Kidney (tissue), 14 donors: ENCODE data around the gene BLOC1S1. TPM values are rescaled to one million over a fixed set of nuclear protein-coding genes. Genes with fewer than 3 reads are reported as not detected.

Experiments
- DNase-seq, 5 donors: peaks; one replicate each; pipeline ENCODE4 v3.0.0-alpha.2; 2013 to 2020
- FAIRE-seq: peaks from 2 replicates; lab custom pipeline; 2012; peaks lifted over from hg19 to GRCh38; lab: Jason Lieb, UNC
- H3K27ac ChIP-seq, 2 donors: one replicate each; pipeline ENCODE4 v1.7.0; 2013; ENCODE audit warnings: low read depth in 2 of 2, low read length in 2 of 2, inconsistent platforms in 1 of 2
- H3K27me3 ChIP-seq: one replicate; pipeline ENCODE4 v1.7.1; 2013; ENCODE audit warnings: low read length, inconsistent platforms; ENCODE audit not compliant: control insufficient read depth, insufficient read depth
- H3K36me3 ChIP-seq, 3 donors: one replicate each; pipeline versions ENCODE4 v1.7.0 to v1.7.1; 2013; ENCODE audit warnings: low read length in 3 of 3, control low read depth in 1 of 3, inconsistent platforms in 1 of 3; ENCODE audit not compliant: insufficient read depth in 3 of 3, control insufficient read depth in 2 of 3
- H3K4me1 ChIP-seq, 3 donors: one replicate each; pipeline versions ENCODE4 v1.7.0 to v1.7.1; 2013; ENCODE audit warnings: low read length in 3 of 3, inconsistent platforms in 1 of 3, low read depth in 1 of 3; ENCODE audit not compliant: control insufficient read depth in 2 of 3, insufficient read depth in 2 of 3
- H3K4me3 ChIP-seq, 3 donors: one replicate each; pipeline versions ENCODE4 v1.7.0 to v1.8.1; 2013; ENCODE audit warnings: low read length in 3 of 3, control low read depth in 1 of 3, inconsistent platforms in 1 of 3
- H3K9ac ChIP-seq, 3 donors: one replicate each; pipeline versions ENCODE4 v1.7.0 to v1.7.1; 2013; ENCODE audit warnings: low read length in 3 of 3, control low read depth in 1 of 3, inconsistent platforms in 1 of 3
- H3K9me3 ChIP-seq, 3 donors: one replicate each; pipeline versions ENCODE4 v1.7.0 to v1.7.1; 2013; ENCODE audit warnings: low read length in 3 of 3, control low read depth in 1 of 3, inconsistent platforms in 1 of 3; ENCODE audit not compliant: control insufficient read depth in 2 of 3, insufficient read depth in 1 of 3
- intact Hi-C: fragments of 100-400 bp; cut with DNase I; formaldehyde crosslinking; loops from one replicate; pipeline ENCODE4 v1.11.1; 2022
- polyA plus RNA-seq: library from polyadenylated mRNA; stranded (reverse); fragments of 350-450 nt; fragmentation: Illumina TruSeq; extraction: RNeasy Lipid Tissue Mini Kit (QIAGEN cat#74804); gene quantifications from one replicate; pipeline ENCODE4 v1.2.3, GENCODE V29; 2014; ENCODE audit warnings: low read depth, low replicate concordance; ENCODE audit not compliant: insufficient read depth
- total RNA-seq: library from RNA; stranded (reverse); fragmentation: NEBNext Ultra II Directional; extraction: Animal tissue kit (Norgen Biotek cat#: 25700); gene quantifications from one replicate; pipeline ENCODE4 v1.2.1, GENCODE V29; 2021
- TF ChIP-seq, protein P1 (sequence below): IDR thresholded peaks from 3 replicates; pipeline ENCODE4 v1.5.1; 2012; ENCODE audit warnings: mild to moderate bottlenecking, moderate library complexity, borderline replicate concordance; ENCODE audit not compliant: insufficient read depth; ENCODE audit errors: extremely low read depth
- donor health status: control.
- donor health status: control.
- donor health status: control.
- donor health status: control.
- donor health status: control.
- donor health status: DM: yes; HTN: yes; CAD: no.
- donor health status: Normal renal cell carcinoma (clear cell type).

Gene BLOC1S1
- total and polyA plus RNA-seq, 2 donors from 2014 or later = 116 to 451 TPM

DNA sequence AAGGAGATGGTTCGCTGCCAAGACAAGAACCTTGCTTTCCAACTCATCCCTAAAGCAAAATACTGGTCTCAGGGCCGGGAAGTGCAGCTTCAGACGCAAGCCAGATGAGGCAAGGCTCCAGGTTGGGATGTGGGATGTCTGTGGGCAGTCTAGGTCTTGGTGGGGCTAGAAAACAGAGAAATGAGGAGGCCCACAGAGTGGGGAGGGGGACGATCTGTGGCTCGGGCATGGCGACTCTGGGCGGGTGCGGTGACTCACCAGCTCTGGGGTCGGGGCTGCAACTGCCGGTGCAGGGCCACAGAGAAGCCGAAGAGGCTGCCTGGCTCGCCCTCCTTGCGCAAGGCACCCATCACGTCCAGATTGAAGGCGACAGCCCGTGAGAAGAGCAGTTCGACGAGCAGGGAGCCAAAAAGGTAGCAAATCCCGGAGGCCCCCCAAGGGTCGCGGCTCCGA lies 8.6 kb upstream of the BLOC1S1 start:
- no peaks in the 10 kb centered on the region for H3K9me3 ChIP-seq
- H3K4me1 ChIP-seq = peaks cover 0 to 15% (median 8%) of the 10 kb centered on the region in 3 donors
- intact Hi-C loops = no loop called here
- peak overlapping the region in 1 of 2 donors; percentile 30 for H3K27ac ChIP-seq
- H3K27me3 ChIP-seq = no peaks in the 10 kb centered on the region
- peak overlapping the region in 2 of 3 donors; percentile 41 to 57 for H3K4me3 ChIP-seq
- TF ChIP-seq, protein P1, sequence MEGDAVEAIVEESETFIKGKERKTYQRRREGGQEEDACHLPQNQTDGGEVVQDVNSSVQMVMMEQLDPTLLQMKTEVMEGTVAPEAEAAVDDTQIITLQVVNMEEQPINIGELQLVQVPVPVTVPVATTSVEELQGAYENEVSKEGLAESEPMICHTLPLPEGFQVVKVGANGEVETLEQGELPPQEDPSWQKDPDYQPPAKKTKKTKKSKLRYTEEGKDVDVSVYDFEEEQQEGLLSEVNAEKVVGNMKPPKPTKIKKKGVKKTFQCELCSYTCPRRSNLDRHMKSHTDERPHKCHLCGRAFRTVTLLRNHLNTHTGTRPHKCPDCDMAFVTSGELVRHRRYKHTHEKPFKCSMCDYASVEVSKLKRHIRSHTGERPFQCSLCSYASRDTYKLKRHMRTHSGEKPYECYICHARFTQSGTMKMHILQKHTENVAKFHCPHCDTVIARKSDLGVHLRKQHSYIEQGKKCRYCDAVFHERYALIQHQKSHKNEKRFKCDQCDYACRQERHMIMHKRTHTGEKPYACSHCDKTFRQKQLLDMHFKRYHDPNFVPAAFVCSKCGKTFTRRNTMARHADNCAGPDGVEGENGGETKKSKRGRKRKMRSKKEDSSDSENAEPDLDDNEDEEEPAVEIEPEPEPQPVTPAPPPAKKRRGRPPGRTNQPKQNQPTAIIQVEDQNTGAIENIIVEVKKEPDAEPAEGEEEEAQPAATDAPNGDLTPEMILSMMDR = no peak
- DNase-seq (peak in 1 of 5 donors; percentile 79), FAIRE-seq (no peak)
- H3K36me3 ChIP-seq = no peaks in the 10 kb centered on the region
- H3K9ac ChIP-seq = peak overlapping the region in 1 of 3 donors; percentile 5

DNA sequence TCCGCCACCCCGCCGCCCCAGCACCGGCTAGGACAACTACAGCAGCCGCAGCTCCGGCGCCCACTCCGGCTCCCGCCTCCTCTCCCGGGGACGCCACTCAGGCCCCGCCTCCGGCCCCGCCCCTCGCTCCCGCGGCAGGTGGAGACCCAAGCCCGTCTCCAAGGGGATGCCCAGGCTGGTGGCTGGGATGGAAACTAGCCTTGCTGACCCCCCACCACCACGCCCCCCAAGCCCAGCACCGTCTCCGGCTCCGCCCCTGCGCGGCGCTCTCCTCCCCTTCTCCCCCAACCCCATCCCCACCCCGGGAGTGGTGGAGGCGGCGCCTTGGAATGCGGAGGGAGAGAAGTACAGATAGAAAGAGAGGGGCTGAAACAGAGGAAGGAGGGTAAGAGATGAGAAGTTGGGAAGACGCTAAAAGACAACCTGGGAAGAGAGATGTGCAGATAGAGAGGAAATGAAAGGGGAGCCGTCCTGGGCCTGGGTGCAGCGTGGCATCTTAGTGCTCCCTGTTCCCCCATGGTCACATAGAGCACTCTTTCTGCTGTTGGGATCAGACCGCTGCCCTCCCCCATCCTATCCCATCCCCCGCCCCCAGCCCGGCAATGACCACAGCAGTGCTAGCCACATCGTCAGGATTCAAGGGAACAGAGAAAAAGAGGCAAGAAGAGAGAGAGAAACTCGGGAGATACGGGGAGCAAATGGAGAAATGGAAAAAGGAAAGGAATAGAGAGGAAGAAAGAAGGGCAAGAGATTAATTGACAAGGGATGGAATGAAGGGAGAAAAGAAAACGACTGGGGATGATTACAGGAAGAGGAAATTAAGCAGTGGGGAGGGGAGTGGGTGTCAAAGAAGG lies 7.8 kb upstream of the BLOC1S1 start, which contains the start of gene ITGA7:
Gene ITGA7, minus strand, starts transcription at position 64 of the 854 bp plus-strand sequence. CDS start 222 bp downstream, outside the sequence.
- Histone ChIP-seq H3K9ac (peak within 1 kb of the TSS in 1 of 3 donors; percentile 5), H3K27me3 (no peaks in the 10 kb centered on the region), H3K36me3 (no peaks in the 10 kb centered on the region), H3K9me3 (no peaks in the 10 kb centered on the region), H3K4me1 (peaks cover 0 to 10% (median 6%) of the 10 kb centered on the region in 3 donors), H3K4me3 (peak within 1 kb of the TSS; percentile 50 to 68 (median 57)), H3K27ac (peak within 1 kb of the TSS in 1 of 2 donors; percentile 30)
- FAIRE-seq (no peak), DNase-seq (peak; percentile 82 to 93 (median 90))
- TF ChIP-seq, protein P1 = no peak
- intact Hi-C loops = no loop called here

DNA sequence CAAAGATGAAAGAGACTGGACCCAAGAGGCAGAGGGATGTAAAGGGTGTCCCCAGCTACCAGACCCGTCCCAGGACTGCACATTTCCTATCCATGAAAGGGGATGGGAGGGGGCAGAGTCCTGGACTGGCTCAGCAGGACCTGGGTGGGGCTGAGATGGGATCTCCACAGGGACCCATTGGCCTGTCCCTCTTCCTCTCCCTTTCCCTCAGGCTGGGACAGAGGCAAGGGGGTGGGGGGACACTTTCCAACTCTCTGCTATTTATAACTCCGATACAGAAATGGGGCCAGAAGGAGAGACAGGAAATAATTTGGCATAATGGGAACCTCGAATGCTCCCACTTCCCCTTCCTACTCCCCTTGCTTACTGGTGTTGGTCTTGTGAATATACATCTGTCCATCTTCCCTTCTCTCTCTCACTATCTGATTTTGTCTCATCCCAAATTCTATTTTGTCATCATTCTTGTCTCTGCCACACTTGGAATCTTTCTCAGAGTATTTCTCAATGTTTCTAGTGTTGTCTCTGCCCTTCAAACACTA lies 7.1 kb upstream of the BLOC1S1 start:
- H3K36me3 ChIP-seq = no peaks in the 10 kb centered on the region
- no peaks in the 10 kb centered on the region for H3K27me3 ChIP-seq
- DNase-seq = peak in 1 of 5 donors; percentile 67
- no peak overlapping the region for H3K27ac ChIP-seq
- H3K9me3 ChIP-seq = no peaks in the 10 kb centered on the region
- peaks cover 0 to 5% (median 0%) of the 10 kb centered on the region in 3 donors for H3K4me1 ChIP-seq
- H3K4me3 ChIP-seq = peak overlapping the region in 1 of 3 donors; percentile 55
- intact Hi-C loops = no loop called here
- FAIRE-seq = no peak
- no peak overlapping the region for H3K9ac ChIP-seq
- TF ChIP-seq, protein P1 = no peak
